ENCODE measurements around the gene ECM1.

Gene ECM1

DNA sequence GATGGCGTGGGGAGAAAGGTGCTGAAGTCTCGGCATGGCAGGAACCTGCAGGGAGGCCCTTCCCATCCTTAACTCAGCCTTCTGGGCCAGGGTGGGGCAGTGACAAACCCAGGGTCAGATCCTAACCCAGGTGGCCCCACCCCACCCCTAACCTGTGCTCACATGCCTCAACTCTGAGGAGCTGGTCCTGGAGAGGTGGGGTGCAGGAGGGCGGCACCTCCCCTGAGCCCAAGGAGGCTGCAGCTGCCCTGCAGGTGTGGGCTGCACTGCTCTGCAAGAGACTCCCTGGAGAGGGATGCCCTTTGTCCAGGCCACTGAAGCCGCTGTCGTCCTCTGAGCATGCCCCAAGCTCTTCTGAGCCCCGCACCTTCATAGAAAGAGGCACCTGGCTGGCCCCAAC, 26.1 kb downstream of the ECM1 start:
- DNase-seq (ENCODE audit: low read depth in 1 of 2, low spot score in 1 of 2): no peak
- no peak overlapping the region for H3K27ac ChIP-seq (replicated peaks)
- no peak overlapping the region for H3K4me3 ChIP-seq (replicated peaks; ENCODE audit: insufficient read depth, low read length)
- TF ChIP-seq GABPA (IDR thresholded peaks at IDR 0.05; ENCODE audit: low read depth): no peak
- TF ChIP-seq, protein P1, sequence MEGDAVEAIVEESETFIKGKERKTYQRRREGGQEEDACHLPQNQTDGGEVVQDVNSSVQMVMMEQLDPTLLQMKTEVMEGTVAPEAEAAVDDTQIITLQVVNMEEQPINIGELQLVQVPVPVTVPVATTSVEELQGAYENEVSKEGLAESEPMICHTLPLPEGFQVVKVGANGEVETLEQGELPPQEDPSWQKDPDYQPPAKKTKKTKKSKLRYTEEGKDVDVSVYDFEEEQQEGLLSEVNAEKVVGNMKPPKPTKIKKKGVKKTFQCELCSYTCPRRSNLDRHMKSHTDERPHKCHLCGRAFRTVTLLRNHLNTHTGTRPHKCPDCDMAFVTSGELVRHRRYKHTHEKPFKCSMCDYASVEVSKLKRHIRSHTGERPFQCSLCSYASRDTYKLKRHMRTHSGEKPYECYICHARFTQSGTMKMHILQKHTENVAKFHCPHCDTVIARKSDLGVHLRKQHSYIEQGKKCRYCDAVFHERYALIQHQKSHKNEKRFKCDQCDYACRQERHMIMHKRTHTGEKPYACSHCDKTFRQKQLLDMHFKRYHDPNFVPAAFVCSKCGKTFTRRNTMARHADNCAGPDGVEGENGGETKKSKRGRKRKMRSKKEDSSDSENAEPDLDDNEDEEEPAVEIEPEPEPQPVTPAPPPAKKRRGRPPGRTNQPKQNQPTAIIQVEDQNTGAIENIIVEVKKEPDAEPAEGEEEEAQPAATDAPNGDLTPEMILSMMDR (IDR thresholded peaks at IDR 0.05; ENCODE audit: insufficient read depth, low read length): no peak
- no peak for TF ChIP-seq SPI1 (IDR thresholded peaks at IDR 0.05; ENCODE audit: borderline replicate concordance, low read depth)
- no peak for TF ChIP-seq POLR2AphosphoS5 (IDR thresholded peaks at IDR 0.05; ENCODE audit: low read depth)
- TF ChIP-seq, protein P2, sequence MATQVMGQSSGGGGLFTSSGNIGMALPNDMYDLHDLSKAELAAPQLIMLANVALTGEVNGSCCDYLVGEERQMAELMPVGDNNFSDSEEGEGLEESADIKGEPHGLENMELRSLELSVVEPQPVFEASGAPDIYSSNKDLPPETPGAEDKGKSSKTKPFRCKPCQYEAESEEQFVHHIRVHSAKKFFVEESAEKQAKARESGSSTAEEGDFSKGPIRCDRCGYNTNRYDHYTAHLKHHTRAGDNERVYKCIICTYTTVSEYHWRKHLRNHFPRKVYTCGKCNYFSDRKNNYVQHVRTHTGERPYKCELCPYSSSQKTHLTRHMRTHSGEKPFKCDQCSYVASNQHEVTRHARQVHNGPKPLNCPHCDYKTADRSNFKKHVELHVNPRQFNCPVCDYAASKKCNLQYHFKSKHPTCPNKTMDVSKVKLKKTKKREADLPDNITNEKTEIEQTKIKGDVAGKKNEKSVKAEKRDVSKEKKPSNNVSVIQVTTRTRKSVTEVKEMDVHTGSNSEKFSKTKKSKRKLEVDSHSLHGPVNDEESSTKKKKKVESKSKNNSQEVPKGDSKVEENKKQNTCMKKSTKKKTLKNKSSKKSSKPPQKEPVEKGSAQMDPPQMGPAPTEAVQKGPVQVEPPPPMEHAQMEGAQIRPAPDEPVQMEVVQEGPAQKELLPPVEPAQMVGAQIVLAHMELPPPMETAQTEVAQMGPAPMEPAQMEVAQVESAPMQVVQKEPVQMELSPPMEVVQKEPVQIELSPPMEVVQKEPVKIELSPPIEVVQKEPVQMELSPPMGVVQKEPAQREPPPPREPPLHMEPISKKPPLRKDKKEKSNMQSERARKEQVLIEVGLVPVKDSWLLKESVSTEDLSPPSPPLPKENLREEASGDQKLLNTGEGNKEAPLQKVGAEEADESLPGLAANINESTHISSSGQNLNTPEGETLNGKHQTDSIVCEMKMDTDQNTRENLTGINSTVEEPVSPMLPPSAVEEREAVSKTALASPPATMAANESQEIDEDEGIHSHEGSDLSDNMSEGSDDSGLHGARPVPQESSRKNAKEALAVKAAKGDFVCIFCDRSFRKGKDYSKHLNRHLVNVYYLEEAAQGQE (IDR thresholded peaks at IDR 0.05; ENCODE audit: insufficient replicate concordance, low read depth): no peak
- H3K27me3 ChIP-seq (ENCODE audit: insufficient read depth, poor library complexity, severe bottlenecking): no peaks in the 10 kb centered on the region

- no peak for DNase-seq (ENCODE audit: low read depth in 1 of 2, low spot score in 1 of 2)
- TF ChIP-seq SPI1 (IDR thresholded peaks at IDR 0.05; ENCODE audit: borderline replicate concordance, low read depth): no peak
- H3K27ac ChIP-seq (replicated peaks): no peak overlapping the region
- no peaks in the 10 kb centered on the region for H3K27me3 ChIP-seq (ENCODE audit: insufficient read depth, poor library complexity, severe bottlenecking)
- H3K4me3 ChIP-seq (replicated peaks; ENCODE audit: insufficient read depth, low read length): no peak overlapping the region
Observed at GRCh38 chr1:150535511-150536287, 27.8 kb downstream of the ECM1 start.

DNA sequence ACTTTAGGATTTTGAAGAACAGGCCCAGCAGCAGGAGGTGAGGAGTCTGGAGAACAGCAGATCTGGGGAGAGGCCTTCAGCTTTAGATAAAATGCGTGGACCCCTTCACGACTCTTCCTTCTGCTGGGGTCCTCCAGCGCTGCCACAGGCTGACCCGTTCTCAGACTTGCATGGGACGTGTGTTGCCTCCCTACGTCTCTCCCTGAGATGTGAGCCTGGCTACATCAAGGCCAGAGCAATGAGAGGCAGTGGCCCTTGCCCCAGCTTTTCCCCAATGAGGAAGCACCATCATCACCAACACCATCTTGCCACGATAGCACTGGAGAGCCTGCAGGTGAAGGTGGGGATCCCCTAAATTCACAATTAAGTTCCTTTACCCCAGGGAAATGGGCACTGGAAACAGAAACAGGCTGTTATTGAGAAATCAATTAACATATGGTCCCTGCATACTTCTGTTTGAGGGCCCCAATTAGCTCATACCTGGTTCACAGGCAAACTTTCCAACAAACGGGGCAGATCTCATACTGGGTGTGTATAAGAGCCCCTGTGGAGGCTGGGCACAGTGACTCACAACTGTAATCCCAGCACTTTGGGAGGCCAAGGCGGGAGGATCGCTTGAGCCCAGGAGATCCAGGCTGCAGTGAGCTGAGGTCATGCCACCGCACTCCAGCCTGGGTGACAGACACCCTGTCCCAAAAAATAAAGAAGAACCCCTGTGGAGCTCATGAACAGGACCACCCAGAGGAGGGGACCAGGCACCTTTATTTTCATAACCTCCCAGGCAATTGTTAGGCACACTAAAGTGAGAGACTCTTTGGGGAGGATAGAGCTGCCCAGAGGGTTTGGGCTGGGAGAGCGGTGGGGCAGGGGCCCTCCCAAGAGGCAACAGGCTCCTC, 29.2 kb downstream of the ECM1 start:
- no peak for DNase-seq (ENCODE audit: low read depth in 1 of 2, low spot score in 1 of 2)
- H3K27ac ChIP-seq (replicated peaks): no peak overlapping the region
- no peaks in the 10 kb centered on the region for H3K27me3 ChIP-seq (ENCODE audit: insufficient read depth, poor library complexity, severe bottlenecking)
- TF ChIP-seq GABPA (IDR thresholded peaks at IDR 0.05; ENCODE audit: low read depth): no peak
- TF ChIP-seq, protein P1 (IDR thresholded peaks at IDR 0.05; ENCODE audit: insufficient read depth, low read length): no peak
- TF ChIP-seq, protein P2 (IDR thresholded peaks at IDR 0.05; ENCODE audit: insufficient replicate concordance, low read depth): no peak
- no peak for TF ChIP-seq POLR2AphosphoS5 (IDR thresholded peaks at IDR 0.05; ENCODE audit: low read depth)
- H3K4me3 ChIP-seq (replicated peaks; ENCODE audit: insufficient read depth, low read length): no peak overlapping the region
